ENCODE measurements around the gene BCAS3. TPM values are rescaled to one million over a fixed set of nuclear protein-coding genes. Genes with fewer than 3 reads are reported as not detected.
A peak's percentile ranks its signal among the peaks of the same experiment; 100 is the strongest.

The BCAS3 gene
- polyA plus RNA-seq (2013, experiment 1 of 2) = 6.4 TPM
- polyA plus RNA-seq (2013, experiment 2 of 2) = 7.1 TPM

DNA sequence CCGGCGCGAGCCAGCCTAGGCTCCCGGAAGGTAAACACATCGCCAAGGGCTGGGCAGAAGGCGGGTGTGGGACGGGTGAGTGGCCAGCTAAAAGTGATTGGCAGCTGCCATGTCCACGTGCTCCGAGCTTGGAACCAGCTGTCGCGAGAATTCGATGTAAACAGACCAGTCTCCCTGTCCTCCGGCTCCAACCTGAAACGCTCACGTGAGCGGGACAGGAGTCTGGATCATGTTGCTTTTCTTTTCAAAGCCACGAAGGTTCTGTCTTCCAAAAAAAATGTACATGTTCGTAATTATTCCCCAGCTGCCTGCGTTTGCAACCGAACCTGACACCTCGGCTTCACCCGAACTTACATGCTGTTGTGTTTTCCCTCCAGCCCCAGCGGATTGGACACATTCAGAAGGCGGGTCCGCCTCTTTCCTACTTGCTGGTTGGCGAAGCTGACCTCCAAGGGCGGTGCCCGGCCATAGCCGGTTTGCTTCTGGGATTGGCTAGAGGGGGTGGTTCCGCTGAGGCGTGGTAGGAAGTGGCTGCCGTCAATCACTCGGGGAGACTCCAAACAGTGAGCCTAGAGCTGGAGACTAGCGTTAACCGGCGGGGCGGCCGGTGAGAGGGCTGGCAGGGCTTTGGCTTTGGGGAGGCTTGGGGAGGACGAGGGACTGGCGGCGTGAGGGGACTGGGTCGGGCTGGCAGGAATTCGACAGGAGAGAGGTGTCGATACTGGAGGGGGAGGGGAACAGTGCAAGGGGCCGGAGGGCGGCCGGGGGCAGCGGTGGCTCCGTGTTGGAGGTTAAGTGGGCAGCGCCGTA lies at the start of gene BCAS3:
Gene BCAS3 (plus strand): TSS at position 544 of the 810 bp plus-strand sequence.
- H3K56ac ChIP-seq (ENCODE audit: low read length) = peak within 1 kb of the TSS; percentile 90
- DNase-seq = peak; percentile 100
- H3K4me2 ChIP-seq (ENCODE audit: low read length) = peak within 1 kb of the TSS; percentile 68
- no peak within 1 kb of the TSS for H4K8ac ChIP-seq (ENCODE audit: low read depth, low read length)
- no CpG with 5 or more reads among the region's 51 CpGs for WGBS (ENCODE audit: extremely low coverage, insufficient coverage, low lambda C conversion rate)
- no peaks in the 10 kb centered on the region for H3K36me3 ChIP-seq (ENCODE audit: control insufficient read depth, insufficient read depth, low read length)
- no peak within 1 kb of the TSS for H2AK5ac ChIP-seq (ENCODE audit: low read length)
- no peaks in the 10 kb centered on the region for H3K27me3 ChIP-seq (ENCODE audit: insufficient read depth, low read length, poor library complexity)
- no peak within 1 kb of the TSS for H3K23ac ChIP-seq (ENCODE audit: low read length)
- H3K27ac ChIP-seq (ENCODE audit: low read depth, low read length) = no peak within 1 kb of the TSS
- H3K79me1 ChIP-seq (ENCODE audit: low read length) = no peaks in the 10 kb centered on the region
- H2BK5ac ChIP-seq (ENCODE audit: low read length) = no peak within 1 kb of the TSS
- H2BK120ac ChIP-seq (ENCODE audit: low read depth, low read length) = no peak within 1 kb of the TSS
- H3K9ac ChIP-seq (ENCODE audit: low read length) = peak within 1 kb of the TSS; percentile 64
- peak within 1 kb of the TSS; percentile 85 for H3K4me3 ChIP-seq (ENCODE audit: low read length)
- no peaks in the 10 kb centered on the region for H3K79me2 ChIP-seq (ENCODE audit: control insufficient read depth, insufficient read depth, low read length)
- H3K4me1 ChIP-seq (ENCODE audit: control insufficient read depth, low read depth, low read length) = peaks cover 2% of the 10 kb centered on the region
- no peak within 1 kb of the TSS for H3K18ac ChIP-seq (ENCODE audit: low read length)
- H3K4ac ChIP-seq (ENCODE audit: low read depth, low read length) = no peak within 1 kb of the TSS
- no peak within 1 kb of the TSS for H4K5ac ChIP-seq (ENCODE audit: low read length)
- H2BK15ac ChIP-seq (replicated peaks; ENCODE audit: low read depth) = no peak within 1 kb of the TSS

DNA sequence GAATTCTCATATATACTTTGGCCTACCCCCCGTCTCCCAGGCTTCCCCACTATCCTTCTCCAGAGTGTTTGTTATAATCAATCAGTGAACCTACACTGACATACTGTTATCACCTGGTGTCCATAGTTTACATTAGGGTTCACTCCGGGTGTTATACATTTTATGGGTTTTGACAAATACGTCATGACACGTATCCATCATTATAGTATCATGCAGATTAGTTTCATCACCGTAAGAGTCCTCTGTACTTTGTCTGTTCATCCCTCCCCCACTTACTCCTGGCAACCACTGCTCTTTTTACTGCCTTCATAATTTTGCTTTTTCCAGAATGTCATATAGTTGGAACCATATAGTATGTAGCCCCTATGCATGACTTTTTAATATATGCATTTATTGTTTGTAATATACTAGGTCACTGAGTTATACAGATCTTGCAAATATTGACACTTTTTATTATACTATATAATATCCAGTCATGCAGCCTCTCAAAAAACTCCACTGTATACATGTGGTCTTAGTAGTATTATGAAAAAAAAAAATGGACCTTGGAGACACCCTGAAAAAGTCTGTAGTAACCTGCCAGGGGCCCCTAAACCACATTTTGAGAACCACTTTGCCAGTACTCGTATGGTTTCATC lies 49.3 kb upstream of the BCAS3 start:
- H2AK5ac ChIP-seq (ENCODE audit: low read length) = no peak overlapping the region
- no peak overlapping the region for H3K4me3 ChIP-seq (ENCODE audit: low read length)
- H3K56ac ChIP-seq (ENCODE audit: low read length) = no peak overlapping the region
- no peak overlapping the region for H2BK5ac ChIP-seq (ENCODE audit: low read length)
- H3K27ac ChIP-seq (ENCODE audit: low read depth, low read length) = no peak overlapping the region
- H4K5ac ChIP-seq (ENCODE audit: low read length) = no peak overlapping the region
- no peak for DNase-seq
- no peak overlapping the region for H3K4ac ChIP-seq (ENCODE audit: low read depth, low read length)
- no CpG with 5 or more reads among the region's 6 CpGs for WGBS (ENCODE audit: extremely low coverage, insufficient coverage, low lambda C conversion rate)
- H4K8ac ChIP-seq (ENCODE audit: low read depth, low read length) = no peak overlapping the region
- H3K79me2 ChIP-seq (ENCODE audit: control insufficient read depth, insufficient read depth, low read length) = peaks cover 2% of the 10 kb centered on the region
- no peak overlapping the region for H2BK120ac ChIP-seq (ENCODE audit: low read depth, low read length)
- H3K23ac ChIP-seq (ENCODE audit: low read length) = no peak overlapping the region
- no peak overlapping the region for H3K4me2 ChIP-seq (ENCODE audit: low read length)
- no peaks in the 10 kb centered on the region for H3K36me3 ChIP-seq (ENCODE audit: control insufficient read depth, insufficient read depth, low read length)
- H3K9ac ChIP-seq (ENCODE audit: low read length) = no peak overlapping the region
- no peaks in the 10 kb centered on the region for H3K4me1 ChIP-seq (ENCODE audit: control insufficient read depth, low read depth, low read length)
- no peak overlapping the region for H3K18ac ChIP-seq (ENCODE audit: low read length)
- no peaks in the 10 kb centered on the region for H3K27me3 ChIP-seq (ENCODE audit: insufficient read depth, low read length, poor library complexity)
- no peak overlapping the region for H2BK15ac ChIP-seq (replicated peaks; ENCODE audit: low read depth)
- peaks cover 4% of the 10 kb centered on the region for H3K79me1 ChIP-seq (ENCODE audit: low read length)

GRCh38 chr17:60629120-60629519 lies 48.5 kb upstream of the BCAS3 start:
- no peak for DNase-seq
- Histone ChIP-seq H3K4me2 (ENCODE audit: low read length) (no peak overlapping the region), H3K27ac (ENCODE audit: low read depth, low read length) (no peak overlapping the region), H3K36me3 (ENCODE audit: control insufficient read depth, insufficient read depth, low read length) (no peaks in the 10 kb centered on the region), H3K79me2 (ENCODE audit: control insufficient read depth, insufficient read depth, low read length) (peaks cover 2% of the 10 kb centered on the region), H2AK5ac (ENCODE audit: low read length) (no peak overlapping the region), H4K5ac (ENCODE audit: low read length) (no peak overlapping the region), H3K4ac (ENCODE audit: low read depth, low read length) (no peak overlapping the region), H2BK120ac (ENCODE audit: low read depth, low read length) (no peak overlapping the region), H3K4me1 (ENCODE audit: control insufficient read depth, low read depth, low read length) (no peaks in the 10 kb centered on the region), H2BK5ac (ENCODE audit: low read length) (no peak overlapping the region), H3K4me3 (ENCODE audit: low read length) (no peak overlapping the region), H3K56ac (ENCODE audit: low read length) (no peak overlapping the region), H3K18ac (ENCODE audit: low read length) (no peak overlapping the region), H3K23ac (ENCODE audit: low read length) (no peak overlapping the region), H3K79me1 (ENCODE audit: low read length) (peaks cover 4% of the 10 kb centered on the region), H3K9ac (ENCODE audit: low read length) (no peak overlapping the region), H4K8ac (ENCODE audit: low read depth, low read length) (no peak overlapping the region), H2BK15ac (replicated peaks; ENCODE audit: low read depth) (no peak overlapping the region), H3K27me3 (ENCODE audit: insufficient read depth, low read length, poor library complexity) (no peaks in the 10 kb centered on the region)
- no CpG with 5 or more reads among the region's 2 CpGs for WGBS (ENCODE audit: extremely low coverage, insufficient coverage, low lambda C conversion rate)

DNA sequence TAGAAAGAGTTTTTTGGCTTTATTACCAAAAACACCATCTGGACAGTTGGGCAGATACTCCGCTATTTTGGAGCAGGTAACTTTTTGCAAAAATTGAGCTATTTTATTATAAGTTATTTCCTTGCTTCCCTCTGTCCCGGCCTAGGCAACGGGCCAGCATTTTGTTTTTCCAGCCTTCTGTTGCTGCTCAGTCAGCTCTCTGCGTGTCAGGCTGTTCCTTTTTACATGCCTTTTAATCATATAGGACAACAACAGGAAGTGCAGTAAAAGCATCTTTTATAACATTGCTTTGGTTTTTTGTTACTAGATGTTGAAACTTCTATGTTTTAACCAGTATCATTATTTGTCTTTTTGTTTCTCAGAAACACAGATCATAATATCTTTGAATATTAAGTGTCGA lies 47.3 kb upstream of the BCAS3 start:
- Histone ChIP-seq H3K36me3 (ENCODE audit: control insufficient read depth, insufficient read depth, low read length) (no peaks in the 10 kb centered on the region), H3K4me1 (ENCODE audit: control insufficient read depth, low read depth, low read length) (no peaks in the 10 kb centered on the region), H3K27ac (ENCODE audit: low read depth, low read length) (no peak overlapping the region), H4K8ac (ENCODE audit: low read depth, low read length) (no peak overlapping the region), H3K4me3 (ENCODE audit: low read length) (no peak overlapping the region), H3K18ac (ENCODE audit: low read length) (no peak overlapping the region), H2BK15ac (replicated peaks; ENCODE audit: low read depth) (no peak overlapping the region), H3K79me2 (ENCODE audit: control insufficient read depth, insufficient read depth, low read length) (peaks cover 2% of the 10 kb centered on the region), H2BK5ac (ENCODE audit: low read length) (no peak overlapping the region), H4K5ac (ENCODE audit: low read length) (no peak overlapping the region), H3K9ac (ENCODE audit: low read length) (no peak overlapping the region), H3K4ac (ENCODE audit: low read depth, low read length) (no peak overlapping the region), H3K56ac (ENCODE audit: low read length) (no peak overlapping the region), H3K27me3 (ENCODE audit: insufficient read depth, low read length, poor library complexity) (no peaks in the 10 kb centered on the region), H3K23ac (ENCODE audit: low read length) (no peak overlapping the region), H2BK120ac (ENCODE audit: low read depth, low read length) (no peak overlapping the region), H2AK5ac (ENCODE audit: low read length) (no peak overlapping the region), H3K4me2 (ENCODE audit: low read length) (no peak overlapping the region), H3K79me1 (ENCODE audit: low read length) (peaks cover 4% of the 10 kb centered on the region)
- WGBS (ENCODE audit: extremely low coverage, insufficient coverage, low lambda C conversion rate) = no CpG with 5 or more reads among the region's 5 CpGs
- no peak for DNase-seq

DNA sequence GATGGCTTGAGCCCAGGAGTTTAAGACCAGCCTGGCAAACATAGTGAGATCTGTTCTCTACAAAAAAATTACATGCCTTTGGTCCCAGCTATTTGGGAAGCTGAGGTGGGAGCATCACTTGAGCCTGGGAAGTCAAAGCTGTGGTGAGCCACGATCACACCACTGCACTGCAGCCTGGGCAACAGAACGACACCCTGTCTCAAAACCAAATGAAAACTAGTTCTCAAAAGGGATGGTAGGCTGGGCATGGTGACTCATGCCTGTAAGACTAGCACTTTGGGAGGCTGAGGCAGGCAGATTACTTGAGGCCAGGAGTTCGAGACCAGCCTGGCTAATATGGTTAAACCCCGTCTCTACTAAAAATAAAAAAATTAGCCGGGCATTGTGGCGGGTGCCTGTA lies 46.5 kb upstream of the BCAS3 start:
- H3K79me1 ChIP-seq (ENCODE audit: low read length) = peaks cover 4% of the 10 kb centered on the region
- DNase-seq = no peak
- H3K56ac ChIP-seq (ENCODE audit: low read length) = no peak overlapping the region
- H4K8ac ChIP-seq (ENCODE audit: low read depth, low read length) = peak overlapping the region; percentile 5
- no peaks in the 10 kb centered on the region for H3K27me3 ChIP-seq (ENCODE audit: insufficient read depth, low read length, poor library complexity)
- no peak overlapping the region for H3K9ac ChIP-seq (ENCODE audit: low read length)
- no peak overlapping the region for H3K4me2 ChIP-seq (ENCODE audit: low read length)
- no peaks in the 10 kb centered on the region for H3K4me1 ChIP-seq (ENCODE audit: control insufficient read depth, low read depth, low read length)
- no peak overlapping the region for H3K4ac ChIP-seq (ENCODE audit: low read depth, low read length)
- H2AK5ac ChIP-seq (ENCODE audit: low read length) = no peak overlapping the region
- no peak overlapping the region for H2BK15ac ChIP-seq (replicated peaks; ENCODE audit: low read depth)
- H3K79me2 ChIP-seq (ENCODE audit: control insufficient read depth, insufficient read depth, low read length) = peaks cover 2% of the 10 kb centered on the region
- H3K27ac ChIP-seq (ENCODE audit: low read depth, low read length) = no peak overlapping the region
- H4K5ac ChIP-seq (ENCODE audit: low read length) = no peak overlapping the region
- no peaks in the 10 kb centered on the region for H3K36me3 ChIP-seq (ENCODE audit: control insufficient read depth, insufficient read depth, low read length)
- H3K23ac ChIP-seq (ENCODE audit: low read length) = no peak overlapping the region
- WGBS (ENCODE audit: extremely low coverage, insufficient coverage, low lambda C conversion rate) = no CpG with 5 or more reads among the region's 6 CpGs
- no peak overlapping the region for H3K4me3 ChIP-seq (ENCODE audit: low read length)
- H2BK5ac ChIP-seq (ENCODE audit: low read length) = no peak overlapping the region
- no peak overlapping the region for H2BK120ac ChIP-seq (ENCODE audit: low read depth, low read length)
- no peak overlapping the region for H3K18ac ChIP-seq (ENCODE audit: low read length)

Data from mesendoderm (in vitro differentiated cells).